HepG2 (cell line): ENCODE measurements around the gene ZNF175. TPM values are rescaled to one million over a fixed set of nuclear protein-coding genes. Genes with fewer than 3 reads are reported as not detected.
A peak's percentile ranks its signal among the peaks of the same experiment; 100 is the strongest.

Source experiments
- FOXA3 ChIP-seq: IDR thresholded peaks from 2 replicates; pipeline ENCODE4 v1.6.1; 2016; ENCODE audit warnings: missing genetic modification reagents, missing compliant biosample characterization
- MBD4 ChIP-seq: IDR thresholded peaks from 2 replicates; pipeline ENCODE4 v1.6.1; 2012; ENCODE audit warnings: low read length, inconsistent platforms, borderline replicate concordance
- ZBTB38 ChIP-seq: sonication (generic); formaldehyde crosslinking; IDR thresholded peaks from 2 replicates; pipeline ENCODE4 v1.5.1; 2020; ENCODE audit warnings: mild to moderate bottlenecking, missing genetic modification reagents
- ZNF407 ChIP-seq: sonication (generic); formaldehyde crosslinking; IDR thresholded peaks from one replicate; pipeline ENCODE4 v1.5.1; 2020; ENCODE audit warnings: mild to moderate bottlenecking, missing genetic modification reagents; ENCODE audit errors: not compliant biosample characterization
- ZNF564 ChIP-seq: sonication (generic); formaldehyde crosslinking; IDR thresholded peaks from 2 replicates; pipeline ENCODE4 v1.8.1; 2023; ENCODE audit warnings: mild to moderate bottlenecking, missing genetic modification reagents
- ZSCAN31 ChIP-seq: sonication (generic); formaldehyde crosslinking; IDR thresholded peaks from 2 replicates; pipeline ENCODE4 v1.5.0; 2020; ENCODE audit warnings: low read depth, mild to moderate bottlenecking, missing genetic modification reagents
- polyA plus RNA-seq, 8 experiments: library from polyadenylated mRNA; depleted of rRNA in 3 of 8; stranded (reverse) in 7 of 8; unstranded in 1 of 8; fragments of >200 nt; fragmentation: Illumina TruSeq in 4 of 8; extraction: Trizol in 4 of 8; gene quantifications; 2 replicates each; pipeline versions ENCODE4 v1.2.1 to v1.2.3, GENCODE V29; 2011 to 2016; ENCODE audit warnings: low read depth in 4 of 8, missing spikeins in 1 of 8, mixed read lengths in 1 of 8; ENCODE audit not compliant: insufficient read depth in 1 of 8
- total RNA-seq, 5 experiments: library from RNA; depleted of rRNA; stranded (reverse); fragments of >200 nt; fragmentation: Illumina TruSeq; extraction: Trizol; gene quantifications; 2 replicates each; pipeline ENCODE4 v1.2.3, GENCODE V29; 2016; ENCODE audit warnings: low read depth in 1 of 5
- TF ChIP-seq, protein P1 (sequence below): sonication (generic); formaldehyde crosslinking; IDR thresholded peaks from 2 replicates; pipeline ENCODE4 v1.4.0; 2020; ENCODE audit warnings: missing genetic modification reagents
- TF ChIP-seq, protein P2 (sequence below): sonication (generic); formaldehyde crosslinking; IDR thresholded peaks from 2 replicates; pipeline ENCODE4 v1.4.0; 2020; ENCODE audit warnings: missing genetic modification reagents
- TF ChIP-seq, protein P3 (sequence below): sonication (generic); formaldehyde crosslinking; conservative IDR thresholded peaks from 2 replicates; pipeline ENCODE4 v1.5.0; 2020; ENCODE audit warnings: missing genetic modification reagents

Gene ZNF175
- total and polyA plus RNA-seq, 2 of the 13 experiments (the other 11 are each of a cell fraction or from before 2014, with no cell fraction given), result 1.2 to 1.5 TPM

DNA sequence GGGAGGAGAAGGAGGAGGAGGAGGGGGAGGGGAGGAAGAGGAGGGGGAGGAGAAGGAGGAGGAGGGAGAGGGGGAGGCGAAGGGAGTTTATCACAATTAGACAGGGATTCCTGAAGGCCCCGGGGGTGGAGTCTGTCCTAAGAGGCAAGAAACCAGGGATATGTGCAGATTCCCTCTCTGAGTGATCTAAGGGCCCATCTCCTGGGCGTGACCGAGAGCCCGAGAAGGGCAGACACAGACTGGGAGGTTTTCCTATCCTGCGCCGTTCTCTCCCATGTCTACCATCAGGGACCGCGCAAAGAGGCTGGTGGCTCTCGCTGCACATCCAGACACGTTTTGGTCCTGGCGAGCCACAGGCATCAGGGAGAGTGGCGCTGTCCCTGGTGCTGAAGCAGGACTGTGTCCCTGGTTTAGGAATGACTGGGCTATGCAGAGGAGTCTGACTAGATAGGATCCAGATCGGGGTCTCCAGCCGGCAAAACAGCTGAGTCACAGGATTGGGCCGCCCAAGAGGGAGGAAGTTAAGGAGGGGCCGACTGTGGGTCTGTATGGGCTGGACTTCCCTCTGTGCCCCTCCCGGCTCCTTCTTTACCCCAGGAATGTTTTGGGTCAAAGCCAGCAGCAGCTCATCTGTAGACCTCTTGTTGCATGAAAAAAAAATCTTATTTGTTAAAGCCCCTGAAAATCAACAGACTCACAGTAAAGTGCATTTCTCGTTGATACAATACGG, 17.9 kb upstream of the ZNF175 start (continued):
- TF ChIP-seq ZNF407 (no peak), ZNF564 (CRISPR knock-in tag) (no peak), ZBTB38 (CRISPR knock-in tag) (no peak), MBD4 (no peak), ZSCAN31 (no peak), FOXA3 (CRISPR knock-in tag) (peak; percentile 50)
- TF ChIP-seq, protein P1, sequence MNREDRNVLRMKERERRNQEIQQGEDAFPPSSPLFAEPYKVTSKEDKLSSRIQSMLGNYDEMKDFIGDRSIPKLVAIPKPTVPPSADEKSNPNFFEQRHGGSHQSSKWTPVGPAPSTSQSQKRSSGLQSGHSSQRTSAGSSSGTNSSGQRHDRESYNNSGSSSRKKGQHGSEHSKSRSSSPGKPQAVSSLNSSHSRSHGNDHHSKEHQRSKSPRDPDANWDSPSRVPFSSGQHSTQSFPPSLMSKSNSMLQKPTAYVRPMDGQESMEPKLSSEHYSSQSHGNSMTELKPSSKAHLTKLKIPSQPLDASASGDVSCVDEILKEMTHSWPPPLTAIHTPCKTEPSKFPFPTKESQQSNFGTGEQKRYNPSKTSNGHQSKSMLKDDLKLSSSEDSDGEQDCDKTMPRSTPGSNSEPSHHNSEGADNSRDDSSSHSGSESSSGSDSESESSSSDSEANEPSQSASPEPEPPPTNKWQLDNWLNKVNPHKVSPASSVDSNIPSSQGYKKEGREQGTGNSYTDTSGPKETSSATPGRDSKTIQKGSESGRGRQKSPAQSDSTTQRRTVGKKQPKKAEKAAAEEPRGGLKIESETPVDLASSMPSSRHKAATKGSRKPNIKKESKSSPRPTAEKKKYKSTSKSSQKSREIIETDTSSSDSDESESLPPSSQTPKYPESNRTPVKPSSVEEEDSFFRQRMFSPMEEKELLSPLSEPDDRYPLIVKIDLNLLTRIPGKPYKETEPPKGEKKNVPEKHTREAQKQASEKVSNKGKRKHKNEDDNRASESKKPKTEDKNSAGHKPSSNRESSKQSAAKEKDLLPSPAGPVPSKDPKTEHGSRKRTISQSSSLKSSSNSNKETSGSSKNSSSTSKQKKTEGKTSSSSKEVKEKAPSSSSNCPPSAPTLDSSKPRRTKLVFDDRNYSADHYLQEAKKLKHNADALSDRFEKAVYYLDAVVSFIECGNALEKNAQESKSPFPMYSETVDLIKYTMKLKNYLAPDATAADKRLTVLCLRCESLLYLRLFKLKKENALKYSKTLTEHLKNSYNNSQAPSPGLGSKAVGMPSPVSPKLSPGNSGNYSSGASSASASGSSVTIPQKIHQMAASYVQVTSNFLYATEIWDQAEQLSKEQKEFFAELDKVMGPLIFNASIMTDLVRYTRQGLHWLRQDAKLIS, result no peak
- TF ChIP-seq, protein P2, sequence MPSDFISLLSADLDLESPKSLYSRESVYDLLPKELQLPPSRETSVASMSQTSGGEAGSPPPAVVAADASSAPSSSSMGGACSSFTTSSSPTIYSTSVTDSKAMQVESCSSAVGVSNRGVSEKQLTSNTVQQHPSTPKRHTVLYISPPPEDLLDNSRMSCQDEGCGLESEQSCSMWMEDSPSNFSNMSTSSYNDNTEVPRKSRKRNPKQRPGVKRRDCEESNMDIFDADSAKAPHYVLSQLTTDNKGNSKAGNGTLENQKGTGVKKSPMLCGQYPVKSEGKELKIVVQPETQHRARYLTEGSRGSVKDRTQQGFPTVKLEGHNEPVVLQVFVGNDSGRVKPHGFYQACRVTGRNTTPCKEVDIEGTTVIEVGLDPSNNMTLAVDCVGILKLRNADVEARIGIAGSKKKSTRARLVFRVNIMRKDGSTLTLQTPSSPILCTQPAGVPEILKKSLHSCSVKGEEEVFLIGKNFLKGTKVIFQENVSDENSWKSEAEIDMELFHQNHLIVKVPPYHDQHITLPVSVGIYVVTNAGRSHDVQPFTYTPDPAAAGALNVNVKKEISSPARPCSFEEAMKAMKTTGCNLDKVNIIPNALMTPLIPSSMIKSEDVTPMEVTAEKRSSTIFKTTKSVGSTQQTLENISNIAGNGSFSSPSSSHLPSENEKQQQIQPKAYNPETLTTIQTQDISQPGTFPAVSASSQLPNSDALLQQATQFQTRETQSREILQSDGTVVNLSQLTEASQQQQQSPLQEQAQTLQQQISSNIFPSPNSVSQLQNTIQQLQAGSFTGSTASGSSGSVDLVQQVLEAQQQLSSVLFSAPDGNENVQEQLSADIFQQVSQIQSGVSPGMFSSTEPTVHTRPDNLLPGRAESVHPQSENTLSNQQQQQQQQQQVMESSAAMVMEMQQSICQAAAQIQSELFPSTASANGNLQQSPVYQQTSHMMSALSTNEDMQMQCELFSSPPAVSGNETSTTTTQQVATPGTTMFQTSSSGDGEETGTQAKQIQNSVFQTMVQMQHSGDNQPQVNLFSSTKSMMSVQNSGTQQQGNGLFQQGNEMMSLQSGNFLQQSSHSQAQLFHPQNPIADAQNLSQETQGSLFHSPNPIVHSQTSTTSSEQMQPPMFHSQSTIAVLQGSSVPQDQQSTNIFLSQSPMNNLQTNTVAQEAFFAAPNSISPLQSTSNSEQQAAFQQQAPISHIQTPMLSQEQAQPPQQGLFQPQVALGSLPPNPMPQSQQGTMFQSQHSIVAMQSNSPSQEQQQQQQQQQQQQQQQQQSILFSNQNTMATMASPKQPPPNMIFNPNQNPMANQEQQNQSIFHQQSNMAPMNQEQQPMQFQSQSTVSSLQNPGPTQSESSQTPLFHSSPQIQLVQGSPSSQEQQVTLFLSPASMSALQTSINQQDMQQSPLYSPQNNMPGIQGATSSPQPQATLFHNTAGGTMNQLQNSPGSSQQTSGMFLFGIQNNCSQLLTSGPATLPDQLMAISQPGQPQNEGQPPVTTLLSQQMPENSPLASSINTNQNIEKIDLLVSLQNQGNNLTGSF (CRISPR knock-in tag), result peak; percentile 96
- TF ChIP-seq, protein P3, sequence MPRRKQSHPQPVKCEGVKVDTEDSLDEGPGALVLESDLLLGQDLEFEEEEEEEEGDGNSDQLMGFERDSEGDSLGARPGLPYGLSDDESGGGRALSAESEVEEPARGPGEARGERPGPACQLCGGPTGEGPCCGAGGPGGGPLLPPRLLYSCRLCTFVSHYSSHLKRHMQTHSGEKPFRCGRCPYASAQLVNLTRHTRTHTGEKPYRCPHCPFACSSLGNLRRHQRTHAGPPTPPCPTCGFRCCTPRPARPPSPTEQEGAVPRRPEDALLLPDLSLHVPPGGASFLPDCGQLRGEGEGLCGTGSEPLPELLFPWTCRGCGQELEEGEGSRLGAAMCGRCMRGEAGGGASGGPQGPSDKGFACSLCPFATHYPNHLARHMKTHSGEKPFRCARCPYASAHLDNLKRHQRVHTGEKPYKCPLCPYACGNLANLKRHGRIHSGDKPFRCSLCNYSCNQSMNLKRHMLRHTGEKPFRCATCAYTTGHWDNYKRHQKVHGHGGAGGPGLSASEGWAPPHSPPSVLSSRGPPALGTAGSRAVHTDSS (CRISPR knock-in tag), result no peak
